Smooth muscle cell (in vitro differentiated cells): ENCODE results near the gene PRSS58. TPM values are rescaled to one million over a fixed set of nuclear protein-coding genes. Genes with fewer than 3 reads are reported as not detected.

ENCODE experiments used
- DNase-seq: peaks from one replicate; lab custom pipeline; 2025; ENCODE audit not compliant: unreplicated experiment; lab: John Stamatoyannopoulos, UW
- H2AFZ ChIP-seq: fragments of 200-600 bp; sonication (generic); 2 replicates; pipeline ENCODE4 v1.6.0; 2016; ENCODE audit warnings: antibody characterized with exemption, low read depth, mild to moderate bottlenecking
- H3F3A ChIP-seq: fragments of 200-600 bp; sonication (generic); 2 replicates; pipeline ENCODE4 v1.6.0; 2017; ENCODE audit warnings: antibody characterized with exemption, low read depth
- H3K27ac ChIP-seq: fragments of 200-600 bp; sonication (generic); 2 replicates; pipeline ENCODE4 v1.5.1; 2016; ENCODE audit warnings: low read depth, mild to moderate bottlenecking
- H3K27me3 ChIP-seq: fragments of 200-600 bp; sonication (generic); 2 replicates; pipeline ENCODE4 v1.6.1; 2016; ENCODE audit warnings: low read depth, mild to moderate bottlenecking
- H3K36me3 ChIP-seq: fragments of 200-600 bp; sonication (generic); 2 replicates; pipeline ENCODE4 v1.5.1; 2016; ENCODE audit warnings: low read depth
- H3K4me1 ChIP-seq: fragments of 200-600 bp; sonication (generic); 2 replicates; pipeline ENCODE4 v1.5.1; 2016; ENCODE audit warnings: low read depth
- H3K4me2 ChIP-seq: fragments of 200-600 bp; sonication (generic); 2 replicates; pipeline ENCODE4 v1.6.0; 2016; ENCODE audit warnings: mild to moderate bottlenecking
- H3K4me3 ChIP-seq: fragments of 200-600 bp; sonication (generic); 2 replicates; pipeline ENCODE4 v1.5.1; 2016; ENCODE audit warnings: mild to moderate bottlenecking
- H3K79me2 ChIP-seq: fragments of 200-600 bp; sonication (generic); 2 replicates; pipeline ENCODE4 v1.6.0; 2016; ENCODE audit warnings: low read depth, mild to moderate bottlenecking
- H3K9ac ChIP-seq: fragments of 200-600 bp; sonication (generic); 2 replicates; pipeline ENCODE4 v1.6.0; 2016; ENCODE audit warnings: low read depth
- H3K9me3 ChIP-seq: fragments of 200-600 bp; sonication (generic); replicated peaks from 2 replicates; pipeline ENCODE4 v1.5.1; 2016; ENCODE audit warnings: low read depth
- H4K20me1 ChIP-seq: fragments of 200-600 bp; sonication (generic); 2 replicates; pipeline ENCODE4 v1.6.0; 2016; ENCODE audit warnings: low read depth
- CTCF ChIP-seq: fragments of 200-600 bp; sonication (generic); IDR thresholded peaks from 2 replicates; pipeline ENCODE4 v1.5.1; 2017; ENCODE audit warnings: borderline replicate concordance, mild to moderate bottlenecking, antibody characterized with exemption; ENCODE audit not compliant: insufficient read depth, poor library complexity, severe bottlenecking
- WGBS: methylation state at CpG from one replicate; pipeline ENCODE4 v1.1.7; 2016; ENCODE audit warnings: low lambda C conversion rate; 5-methylcytosine and 5-hydroxymethylcytosine counted together
- polyA plus RNA-seq: library from polyadenylated mRNA; unstranded; fragments of >200 nt; fragmentation: Nextera tagmentation; extraction: Ambion mirVana; gene quantifications from 2 replicates; pipeline ENCODE4 v1.2.1, GENCODE V29; 2016
- total RNA-seq: library from RNA; depleted of rRNA; stranded (reverse); fragments of >200 nt; gene quantifications from 2 replicates; pipeline ENCODE4 v1.2.3, GENCODE V29; 2014

Gene PRSS58
- total and polyA plus RNA-seq, 2 experiments from 2014 or later: not detected

- Histone ChIP-seq H3K27ac (no peak overlapping the region), H3K27me3 (no peaks in the 10 kb centered on the region), H3K79me2 (no peaks in the 10 kb centered on the region), H3K9ac (no peak overlapping the region), H3K9me3 (no peaks in the 10 kb centered on the region), H3K4me2 (no peak overlapping the region), H2AFZ (no peak overlapping the region), H3F3A (no peaks in the 10 kb centered on the region), H3K4me1 (no peaks in the 10 kb centered on the region), H3K4me3 (no peak overlapping the region), H4K20me1 (no peaks in the 10 kb centered on the region), H3K36me3 (no peaks in the 10 kb centered on the region)
- no peak for DNase-seq
- no peak for TF ChIP-seq CTCF
Observed at GRCh38 chr7:142249918-142250317, 7.9 kb downstream of the PRSS58 start.

- no peaks in the 10 kb centered on the region for H3K79me2 ChIP-seq
- no peak overlapping the region for H3K4me3 ChIP-seq
- no peak overlapping the region for H2AFZ ChIP-seq
- no peaks in the 10 kb centered on the region for H3K27me3 ChIP-seq
- WGBS: 57% methylated on average over 7 of the region's 7 CpGs
- no peaks in the 10 kb centered on the region for H3K4me1 ChIP-seq
- TF ChIP-seq CTCF: no peak
- H3F3A ChIP-seq: no peaks in the 10 kb centered on the region
- DNase-seq: no peak
- H3K36me3 ChIP-seq: no peaks in the 10 kb centered on the region
- H4K20me1 ChIP-seq: no peaks in the 10 kb centered on the region
- H3K9ac ChIP-seq: no peak overlapping the region
- H3K9me3 ChIP-seq: no peaks in the 10 kb centered on the region
- H3K27ac ChIP-seq: no peak overlapping the region
- no peak overlapping the region for H3K4me2 ChIP-seq
Observed at GRCh38 chr7:142248166-142249160, 9.4 kb downstream of the PRSS58 start.

GRCh38 chr7:142243823-142244222 lies 14.0 kb downstream of the PRSS58 start:
- WGBS: 93% methylated on average over 10 of the region's 10 CpGs
- H4K20me1 ChIP-seq: no peaks in the 10 kb centered on the region
- no peak overlapping the region for H3K4me3 ChIP-seq
- TF ChIP-seq CTCF: no peak
- H3K36me3 ChIP-seq: no peaks in the 10 kb centered on the region
- no peak overlapping the region for H2AFZ ChIP-seq
- H3K9ac ChIP-seq: no peak overlapping the region
- no peaks in the 10 kb centered on the region for H3K79me2 ChIP-seq
- no peaks in the 10 kb centered on the region for H3F3A ChIP-seq
- H3K27me3 ChIP-seq: no peaks in the 10 kb centered on the region
- no peak overlapping the region for H3K27ac ChIP-seq
- no peak for DNase-seq
- H3K4me2 ChIP-seq: no peak overlapping the region
- no peaks in the 10 kb centered on the region for H3K4me1 ChIP-seq
- no peaks in the 10 kb centered on the region for H3K9me3 ChIP-seq
